Lower leg skin (tissue), 4 donors: Measurements from ENCODE around the gene PPP1R3F. TPM values are rescaled to one million over a fixed set of nuclear protein-coding genes. Genes with fewer than 3 reads are reported as not detected.

ENCODE experiments used
- DNase-seq, 2 donors: peaks; one replicate each; pipeline ENCODE4 v3.0.0-alpha.2; 2019; ENCODE audit warnings: low spot score in 2 of 2
- H3K4me3 ChIP-seq: fragments of 200-600 bp; sonication (generic); 2 replicates; pipeline ENCODE4 v1.5.1; 2017; ENCODE audit warnings: mild to moderate bottlenecking, low read depth; ENCODE audit not compliant: poor library complexity, severe bottlenecking
- POLR2A ChIP-seq, 2 donors: fragments of 450-650 bp; IDR thresholded peaks; one replicate each; pipeline ENCODE4 v1.6.1; 2016 to 2017; ENCODE audit warnings: antibody characterized with exemption in 2 of 2, mild to moderate bottlenecking in 1 of 2, moderate library complexity in 1 of 2
- WGBS, 2 donors: methylation state at CpG; one replicate each; pipeline ENCODE4 v1.1.5; 2018; 5-methylcytosine and 5-hydroxymethylcytosine counted together
- intact Hi-C: fragments of 100-400 bp; cut with DNase I; formaldehyde crosslinking; loops from one replicate; pipeline ENCODE4 v1.15.0; 2023; ENCODE audit warnings: low total_unique reads
- total RNA-seq, 4 donors: library from RNA; depleted of rRNA; stranded (reverse); fragments of >200 nt; gene quantifications; one replicate each; pipeline ENCODE4 v1.1.0, GENCODE V29; 2016
- TF ChIP-seq, protein P1 (sequence below), 3 donors: fragments of 450-650 bp; IDR thresholded peaks; one replicate each; pipeline ENCODE4 v1.5.1; 2016; ENCODE audit warnings: antibody characterized with exemption in 3 of 3, mild to moderate bottlenecking in 3 of 3, moderate library complexity in 2 of 3

PPP1R3F gene
- total RNA-seq, 4 donors from 2014 or later, result 4.7 to 10.9 (median 5.6) TPM

DNA sequence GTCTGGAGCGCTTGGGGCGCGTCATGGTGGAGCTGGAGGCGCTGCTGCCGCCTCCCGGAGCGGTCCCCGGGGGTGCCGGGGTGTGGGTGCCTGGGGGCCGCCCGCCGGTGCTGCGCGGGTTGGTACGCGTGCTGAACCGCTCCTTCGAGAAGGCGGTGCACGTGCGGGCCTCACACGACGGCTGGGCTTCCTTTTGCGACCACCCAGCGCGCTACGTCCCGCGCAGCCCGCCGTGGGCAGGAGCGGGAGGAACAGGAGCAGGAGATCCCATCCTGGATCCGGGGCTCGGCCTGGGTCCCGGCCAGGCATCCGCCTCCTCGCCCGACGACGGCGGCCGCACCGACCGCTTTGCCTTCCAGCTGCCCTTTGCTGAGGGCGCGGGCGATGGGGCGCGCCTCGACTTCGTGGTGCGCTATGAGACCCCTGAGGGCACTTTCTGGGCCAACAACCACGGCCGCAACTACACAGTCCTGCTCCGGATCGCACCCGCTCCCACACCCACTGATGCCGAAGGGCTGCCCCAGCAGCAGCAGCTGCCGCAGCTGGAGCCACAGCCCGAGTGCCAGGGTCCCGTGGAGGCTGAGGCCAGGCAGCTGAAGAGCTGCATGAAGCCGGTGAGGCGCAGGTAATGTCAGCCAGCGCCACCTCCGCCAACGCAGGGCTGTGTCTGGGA lies 792 bp downstream of the PPP1R3F start:
- H3K4me3 ChIP-seq, result peak overlapping the region; percentile 36
- intact Hi-C loops, result no loop called here
- WGBS, 2 donors, result 60% methylated on average over 37 of the region's 66 CpGs; no CpG with 5 or more reads in 1 of the 2 donors
- TF ChIP-seq, protein P1, sequence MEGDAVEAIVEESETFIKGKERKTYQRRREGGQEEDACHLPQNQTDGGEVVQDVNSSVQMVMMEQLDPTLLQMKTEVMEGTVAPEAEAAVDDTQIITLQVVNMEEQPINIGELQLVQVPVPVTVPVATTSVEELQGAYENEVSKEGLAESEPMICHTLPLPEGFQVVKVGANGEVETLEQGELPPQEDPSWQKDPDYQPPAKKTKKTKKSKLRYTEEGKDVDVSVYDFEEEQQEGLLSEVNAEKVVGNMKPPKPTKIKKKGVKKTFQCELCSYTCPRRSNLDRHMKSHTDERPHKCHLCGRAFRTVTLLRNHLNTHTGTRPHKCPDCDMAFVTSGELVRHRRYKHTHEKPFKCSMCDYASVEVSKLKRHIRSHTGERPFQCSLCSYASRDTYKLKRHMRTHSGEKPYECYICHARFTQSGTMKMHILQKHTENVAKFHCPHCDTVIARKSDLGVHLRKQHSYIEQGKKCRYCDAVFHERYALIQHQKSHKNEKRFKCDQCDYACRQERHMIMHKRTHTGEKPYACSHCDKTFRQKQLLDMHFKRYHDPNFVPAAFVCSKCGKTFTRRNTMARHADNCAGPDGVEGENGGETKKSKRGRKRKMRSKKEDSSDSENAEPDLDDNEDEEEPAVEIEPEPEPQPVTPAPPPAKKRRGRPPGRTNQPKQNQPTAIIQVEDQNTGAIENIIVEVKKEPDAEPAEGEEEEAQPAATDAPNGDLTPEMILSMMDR (IDR thresholded peaks at IDR 0.05), result no peak
- no peak for TF ChIP-seq POLR2A (IDR thresholded peaks at IDR 0.05)
- DNase-seq, result no peak

DNA sequence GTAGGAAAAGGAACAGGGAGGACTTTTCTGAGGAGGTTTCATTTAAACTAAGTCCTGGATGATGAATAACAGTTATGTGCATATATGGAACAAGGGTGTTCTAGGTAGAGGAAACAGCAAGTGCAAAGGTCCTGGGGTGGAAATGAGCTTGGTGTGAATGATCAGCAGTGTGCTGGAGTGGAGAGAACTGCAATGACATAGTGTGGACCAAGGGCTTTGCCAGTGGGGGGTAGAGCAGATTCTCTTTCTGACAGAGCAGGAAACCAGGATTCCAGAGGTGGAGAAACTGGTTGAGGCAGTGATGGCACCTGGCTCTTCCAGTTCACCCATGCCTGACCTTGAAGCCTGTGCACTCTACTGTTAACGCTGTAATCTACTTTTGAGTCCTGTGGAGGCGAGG lies 1.7 kb downstream of the PPP1R3F start:
- intact Hi-C loops, result no loop called here
- WGBS, 2 donors, result 55 to 57% methylated on average over 2 of the region's 2 CpGs
- TF ChIP-seq POLR2A (IDR thresholded peaks at IDR 0.05), result no peak
- TF ChIP-seq, protein P1 (IDR thresholded peaks at IDR 0.05), result no peak
- no peak overlapping the region for H3K4me3 ChIP-seq
- DNase-seq, result no peak

DNA sequence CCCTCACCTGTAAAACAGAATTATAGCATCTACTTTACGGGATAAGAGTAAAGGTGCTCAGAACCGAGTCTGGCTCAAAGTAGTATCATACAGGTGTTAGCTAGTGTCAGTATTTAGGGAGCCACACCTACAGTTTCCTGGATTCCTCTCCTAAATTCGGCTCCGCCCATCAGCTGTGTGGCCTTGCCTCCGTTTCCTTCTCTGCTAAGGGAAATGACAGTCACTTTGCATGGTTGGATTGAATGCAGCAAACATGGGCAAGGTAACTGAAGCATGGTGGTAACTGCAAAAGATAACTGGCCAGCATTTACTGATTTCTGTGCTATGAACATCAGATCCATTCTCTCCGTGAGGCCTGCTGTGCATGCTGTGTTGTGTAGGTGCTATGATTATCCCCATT lies 2.8 kb downstream of the PPP1R3F start:
- WGBS, 2 donors, result 43 to 45% methylated on average over 6 of the region's 6 CpGs
- no peak overlapping the region for H3K4me3 ChIP-seq
- DNase-seq, result no peak
- TF ChIP-seq POLR2A (IDR thresholded peaks at IDR 0.05), result no peak
- TF ChIP-seq, protein P1 (IDR thresholded peaks at IDR 0.05), result no peak
- intact Hi-C loops, result no loop called here

DNA sequence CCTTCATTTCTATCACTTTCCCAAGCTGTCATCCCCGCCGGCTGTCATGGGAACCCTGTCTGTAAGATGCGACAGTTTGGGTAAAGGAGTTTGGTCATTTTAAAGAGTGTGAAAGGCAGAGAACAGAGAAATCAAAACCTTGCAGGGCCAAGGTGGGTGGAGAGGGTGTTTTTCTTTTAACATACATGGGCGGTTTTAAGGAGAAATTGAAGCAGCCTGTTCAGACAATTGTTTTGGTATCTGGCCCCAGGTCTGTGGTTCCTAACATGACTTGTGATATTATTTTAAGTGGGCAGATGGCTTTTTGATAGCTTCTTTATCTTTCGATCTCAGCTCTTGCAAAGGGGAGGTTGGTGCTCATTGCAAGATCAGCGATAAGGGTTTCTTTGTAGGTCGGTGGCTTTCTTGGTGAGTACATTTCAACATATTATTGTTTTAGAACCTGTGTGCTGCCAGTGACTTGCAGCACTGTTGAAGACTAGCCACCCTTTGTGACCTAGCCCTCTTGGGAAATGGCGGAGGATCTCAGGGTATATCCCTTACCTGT lies 3.7 kb downstream of the PPP1R3F start:
- no peak overlapping the region for H3K4me3 ChIP-seq
- TF ChIP-seq POLR2A (IDR thresholded peaks at IDR 0.05), result no peak
- TF ChIP-seq, protein P1 (IDR thresholded peaks at IDR 0.05), result no peak
- DNase-seq, result no peak
- intact Hi-C loops, result no loop called here
- WGBS, 2 donors, result 79 to 80% methylated on average over 8 of the region's 8 CpGs

DNA sequence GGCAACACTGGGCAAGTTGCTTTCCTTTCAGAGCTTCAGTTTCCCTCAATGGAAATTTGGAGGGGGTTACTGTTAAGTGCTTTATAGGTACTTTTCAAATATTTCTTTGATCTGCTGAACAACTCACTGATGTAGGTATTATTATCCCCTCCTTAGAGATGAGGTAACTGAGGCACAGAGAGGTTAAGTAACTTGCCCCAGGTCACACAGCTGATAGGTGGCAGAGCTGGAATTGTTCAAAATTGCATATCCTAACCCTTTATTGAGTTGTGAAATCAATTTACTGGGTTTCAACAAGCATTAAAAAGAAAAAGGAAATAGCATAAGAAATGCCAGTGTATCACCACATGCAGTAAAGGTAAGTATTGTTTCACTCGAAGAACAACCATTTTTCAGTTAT lies 6.6 kb downstream of the PPP1R3F start:
- no peak overlapping the region for H3K4me3 ChIP-seq
- intact Hi-C loops, result no loop called here
- TF ChIP-seq POLR2A (IDR thresholded peaks at IDR 0.05), result no peak
- TF ChIP-seq, protein P1 (IDR thresholded peaks at IDR 0.05), result no peak
- DNase-seq, result no peak
- WGBS, 2 donors, result 44 to 51% methylated on average over 1 of the region's 1 CpG
